Ovary (tissue), 3 donors: Measurements from ENCODE around the gene CGNL1.

Experiments used
- POLR2A ChIP-seq: fragments of 450-650 bp; IDR thresholded peaks from one replicate; pipeline ENCODE4 v1.6.1; 2017; ENCODE audit warnings: antibody characterized with exemption, mild to moderate bottlenecking, moderate library complexity
- TF ChIP-seq, protein P1 (sequence below), 3 donors: fragments of 450-650 bp in 2 of 3; fragments of 200-600 bp in 1 of 3; IDR thresholded peaks; one replicate each; pipeline versions ENCODE4 v1.5.1 to v1.8.0; 2016 to 2022; ENCODE audit warnings: antibody characterized with exemption in 3 of 3, mild to moderate bottlenecking in 1 of 3
- donor health status: DM: no; HTN: no; CAD: no.

DNA sequence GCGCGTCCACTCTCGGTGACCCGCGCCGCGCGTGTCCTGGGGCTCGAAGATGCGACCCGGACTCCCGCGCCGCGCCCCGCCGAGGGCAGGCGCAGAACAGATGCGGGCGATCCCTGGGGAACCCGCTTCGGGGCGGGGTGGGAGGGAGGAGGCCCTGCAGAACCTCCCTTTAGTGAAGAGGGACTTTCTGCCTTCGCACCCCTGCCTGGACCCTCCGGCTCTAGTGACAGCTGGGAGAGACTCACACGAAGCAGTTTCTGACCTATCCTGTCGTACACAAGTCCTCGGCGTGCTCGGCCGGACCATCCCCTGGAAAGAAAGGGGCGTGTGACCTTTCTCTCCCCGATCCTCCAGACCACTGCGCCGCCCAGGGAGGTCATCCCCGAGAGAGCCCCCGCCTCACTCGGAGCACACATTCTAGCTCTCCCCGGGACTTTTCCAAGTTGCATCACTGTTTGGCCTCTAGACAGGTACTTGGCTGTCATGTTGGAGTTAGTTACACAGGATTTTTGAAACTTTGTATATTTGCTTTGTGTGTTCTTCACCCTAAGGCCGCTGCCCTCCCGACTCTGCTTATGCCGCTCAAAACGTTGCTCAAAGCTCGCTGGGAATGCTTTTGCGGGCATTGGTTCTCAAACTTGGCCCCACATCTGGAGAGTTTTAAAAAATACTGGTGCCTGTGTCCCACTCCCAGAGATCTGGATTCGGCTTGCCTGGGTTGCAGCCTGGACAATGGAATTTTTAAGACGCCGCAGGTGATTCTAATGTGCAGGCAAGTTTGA is 582 bp downstream of the CGNL1 start:
- TF ChIP-seq, protein P1, sequence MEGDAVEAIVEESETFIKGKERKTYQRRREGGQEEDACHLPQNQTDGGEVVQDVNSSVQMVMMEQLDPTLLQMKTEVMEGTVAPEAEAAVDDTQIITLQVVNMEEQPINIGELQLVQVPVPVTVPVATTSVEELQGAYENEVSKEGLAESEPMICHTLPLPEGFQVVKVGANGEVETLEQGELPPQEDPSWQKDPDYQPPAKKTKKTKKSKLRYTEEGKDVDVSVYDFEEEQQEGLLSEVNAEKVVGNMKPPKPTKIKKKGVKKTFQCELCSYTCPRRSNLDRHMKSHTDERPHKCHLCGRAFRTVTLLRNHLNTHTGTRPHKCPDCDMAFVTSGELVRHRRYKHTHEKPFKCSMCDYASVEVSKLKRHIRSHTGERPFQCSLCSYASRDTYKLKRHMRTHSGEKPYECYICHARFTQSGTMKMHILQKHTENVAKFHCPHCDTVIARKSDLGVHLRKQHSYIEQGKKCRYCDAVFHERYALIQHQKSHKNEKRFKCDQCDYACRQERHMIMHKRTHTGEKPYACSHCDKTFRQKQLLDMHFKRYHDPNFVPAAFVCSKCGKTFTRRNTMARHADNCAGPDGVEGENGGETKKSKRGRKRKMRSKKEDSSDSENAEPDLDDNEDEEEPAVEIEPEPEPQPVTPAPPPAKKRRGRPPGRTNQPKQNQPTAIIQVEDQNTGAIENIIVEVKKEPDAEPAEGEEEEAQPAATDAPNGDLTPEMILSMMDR (IDR thresholded peaks at IDR 0.05), result no peak
- TF ChIP-seq POLR2A, result no peak
